NCI-H2081 (cell line): ENCODE measurements around the gene CACUL1.

Experiments used
- DNase-seq, 2 experiments: peaks; one replicate each; lab custom pipeline; 2025; lab: John Stamatoyannopoulos, UW

Gene CACUL1

DNA sequence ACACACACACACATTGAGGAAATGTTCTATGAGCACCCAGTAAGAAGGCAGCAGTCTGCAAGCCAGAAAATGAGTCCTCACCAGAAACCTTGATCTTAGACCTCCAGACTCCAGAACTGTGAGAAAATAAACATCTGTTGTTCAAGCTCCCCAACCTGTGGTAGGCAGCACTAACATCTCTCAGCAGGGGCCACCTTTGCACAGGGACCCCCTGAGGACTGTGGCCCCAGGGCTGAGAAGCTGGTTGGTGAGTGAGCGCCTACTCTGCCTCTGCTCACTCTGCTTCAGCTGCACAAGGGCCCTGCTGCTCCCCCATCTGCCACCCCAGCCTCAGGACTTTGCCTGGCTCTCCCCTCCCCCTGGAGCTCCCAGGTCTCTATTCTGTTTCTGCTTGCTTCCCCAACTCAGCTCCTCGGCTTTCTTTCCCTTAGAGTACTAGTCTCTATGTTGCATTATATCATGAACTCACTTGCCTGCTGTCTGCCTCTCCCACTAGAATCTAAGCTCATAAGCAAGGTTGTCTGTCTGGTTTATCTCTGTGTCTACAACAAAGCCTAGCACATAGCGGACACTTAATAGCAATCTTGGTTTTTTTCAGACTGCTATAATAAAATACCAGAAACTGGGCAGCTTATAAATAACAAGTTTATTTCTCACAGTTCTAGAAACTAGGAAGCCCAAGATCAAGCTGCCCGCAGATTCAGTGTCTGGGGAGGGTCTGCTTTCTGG lies 118.9 kb downstream of the CACUL1 start:
- no peak for DNase-seq

DNA sequence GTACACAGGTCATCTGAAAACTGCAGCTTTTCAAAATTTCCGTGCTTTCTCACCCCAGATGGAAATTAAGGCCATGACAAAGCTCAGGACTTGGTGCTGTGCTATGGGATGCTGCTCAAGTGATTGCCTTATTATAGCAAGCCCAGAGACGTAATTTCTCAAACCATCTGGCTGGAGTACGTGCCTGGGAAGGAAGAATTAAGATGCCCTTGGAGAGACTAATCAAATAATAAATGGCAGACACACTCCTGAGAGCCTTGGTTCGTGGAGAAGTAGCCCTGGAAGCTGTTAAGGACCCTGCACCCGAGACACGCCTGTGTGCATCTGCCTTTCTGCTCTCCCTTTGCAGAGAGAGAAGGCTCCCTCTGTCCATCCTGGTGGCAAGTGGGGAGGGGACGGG lies 121.0 kb downstream of the CACUL1 start:
- no peak for DNase-seq

DNA sequence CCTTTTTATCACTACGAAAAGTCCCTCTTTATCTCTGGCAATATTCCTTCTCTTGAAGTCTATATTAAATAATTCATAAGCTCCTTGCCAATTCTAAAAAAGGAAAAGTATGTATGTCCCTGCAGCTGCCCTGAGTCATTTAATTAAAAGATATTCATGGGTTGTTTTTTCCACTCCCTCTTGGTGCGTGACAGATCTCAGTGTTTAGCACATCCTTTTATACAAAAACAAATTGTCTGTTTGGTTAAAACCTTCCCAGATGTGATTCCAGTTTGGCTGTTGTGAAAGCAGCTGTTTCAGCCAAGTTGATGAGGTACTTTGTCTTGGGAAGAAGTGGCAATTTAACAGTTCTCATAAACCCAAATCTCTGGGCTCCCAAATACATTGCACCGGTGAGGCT lies 125.6 kb downstream of the CACUL1 start:
- DNase-seq: no peak

DNA sequence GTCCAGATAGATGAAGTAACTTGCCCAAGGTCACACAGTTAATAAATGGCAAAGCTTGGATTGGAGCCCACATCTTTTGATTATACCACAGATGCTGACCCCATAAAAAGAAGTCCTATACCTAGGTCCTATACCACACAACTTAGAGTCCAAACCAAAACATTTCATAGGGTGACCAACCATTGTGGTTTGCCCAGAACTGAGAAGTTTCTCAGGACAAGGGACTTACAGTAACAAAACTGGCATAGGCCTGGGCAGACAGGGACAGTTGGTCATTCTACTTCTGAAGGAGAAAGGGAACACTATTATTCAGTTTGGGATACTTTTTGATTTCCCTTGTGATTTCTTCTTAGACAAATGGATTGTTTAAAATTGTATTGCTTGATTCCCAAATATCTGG lies 126.4 kb downstream of the CACUL1 start:
- DNase-seq: no peak

DNA sequence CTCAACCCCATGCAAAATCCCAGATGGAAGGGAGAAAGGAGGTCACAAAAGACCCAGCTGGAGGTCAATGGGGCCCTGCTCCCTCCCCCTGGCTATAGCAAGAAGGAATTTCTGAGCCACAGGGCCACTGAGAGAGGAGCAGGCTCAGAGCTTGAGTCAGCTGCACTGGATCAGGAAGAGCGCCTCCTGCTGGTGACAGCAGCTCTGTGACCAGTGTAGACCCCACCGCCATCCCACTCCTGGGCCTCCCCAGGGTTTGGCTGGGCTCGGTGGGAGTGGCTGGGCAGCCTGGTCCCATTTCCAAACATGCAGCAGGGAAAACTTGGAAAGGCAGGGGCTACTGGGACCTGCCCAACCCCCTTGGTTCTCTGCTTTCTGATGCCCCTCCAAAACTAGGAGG lies 127.8 kb downstream of the CACUL1 start:
- DNase-seq: no peak
